Measurements from ENCODE around the gene YES1.
"Not testable (repeated sequence)": the region's sequence is repeated elsewhere in the genome, so short reads cannot be mapped to it uniquely, and the experiment has no call there.

Gene YES1

GRCh38 chr18:811182-811891, 705 bp downstream of the YES1 start:
- peak; percentile 16 for DNase-seq (ENCODE audit: low spot score)

DNA sequence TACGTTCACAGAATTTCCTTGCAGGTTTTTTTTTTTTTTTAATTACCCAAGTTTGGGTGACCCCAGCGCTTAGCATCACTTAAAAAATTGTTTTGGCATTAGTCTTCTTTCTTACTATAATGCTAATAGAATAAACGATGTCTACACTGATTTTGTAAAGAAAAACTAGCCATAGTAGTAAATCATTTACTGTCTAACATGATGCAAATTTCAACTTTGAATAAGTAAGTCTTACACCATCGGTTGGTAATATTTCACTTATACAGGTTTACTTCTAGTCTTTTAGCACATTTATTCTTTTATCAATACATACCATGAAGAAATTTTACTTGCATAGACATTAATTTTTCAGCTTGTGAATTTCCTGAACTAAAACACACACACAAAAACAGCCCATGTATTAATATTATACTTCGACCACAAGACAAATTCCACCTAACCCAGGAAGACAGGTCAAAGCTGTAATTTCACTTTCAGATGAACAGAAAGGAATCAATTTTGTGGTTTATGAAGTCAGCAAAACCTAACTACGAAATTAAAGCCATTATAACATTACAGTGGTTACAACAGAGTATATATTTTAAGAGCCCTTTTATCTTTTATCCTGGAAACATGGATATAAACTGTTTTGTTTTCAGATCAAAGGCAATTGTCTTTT, 1.9 kb downstream of the YES1 start:
- peak; percentile 52 for DNase-seq (ENCODE audit: low spot score)
- TF ChIP-seq, protein P1, sequence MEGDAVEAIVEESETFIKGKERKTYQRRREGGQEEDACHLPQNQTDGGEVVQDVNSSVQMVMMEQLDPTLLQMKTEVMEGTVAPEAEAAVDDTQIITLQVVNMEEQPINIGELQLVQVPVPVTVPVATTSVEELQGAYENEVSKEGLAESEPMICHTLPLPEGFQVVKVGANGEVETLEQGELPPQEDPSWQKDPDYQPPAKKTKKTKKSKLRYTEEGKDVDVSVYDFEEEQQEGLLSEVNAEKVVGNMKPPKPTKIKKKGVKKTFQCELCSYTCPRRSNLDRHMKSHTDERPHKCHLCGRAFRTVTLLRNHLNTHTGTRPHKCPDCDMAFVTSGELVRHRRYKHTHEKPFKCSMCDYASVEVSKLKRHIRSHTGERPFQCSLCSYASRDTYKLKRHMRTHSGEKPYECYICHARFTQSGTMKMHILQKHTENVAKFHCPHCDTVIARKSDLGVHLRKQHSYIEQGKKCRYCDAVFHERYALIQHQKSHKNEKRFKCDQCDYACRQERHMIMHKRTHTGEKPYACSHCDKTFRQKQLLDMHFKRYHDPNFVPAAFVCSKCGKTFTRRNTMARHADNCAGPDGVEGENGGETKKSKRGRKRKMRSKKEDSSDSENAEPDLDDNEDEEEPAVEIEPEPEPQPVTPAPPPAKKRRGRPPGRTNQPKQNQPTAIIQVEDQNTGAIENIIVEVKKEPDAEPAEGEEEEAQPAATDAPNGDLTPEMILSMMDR (IDR thresholded peaks at IDR 0.05; ENCODE audit: extremely low read depth, missing control alignments) = no peak

More at GRCh38 chr18:811182-811891, 705 bp downstream of the YES1 start:
- TF ChIP-seq, protein P1 (IDR thresholded peaks at IDR 0.05; ENCODE audit: extremely low read depth, missing control alignments) = no peak

- not testable (repeated sequence) for DNase-seq (ENCODE audit: low spot score)
Observed at GRCh38 chr18:809228-809627, 2.8 kb downstream of the YES1 start.

- TF ChIP-seq, protein P1 (IDR thresholded peaks at IDR 0.05; ENCODE audit: extremely low read depth, missing control alignments) = no peak
- DNase-seq (ENCODE audit: low spot score) = no peak
Observed at GRCh38 chr18:808502-808901, 3.5 kb downstream of the YES1 start.

DNA sequence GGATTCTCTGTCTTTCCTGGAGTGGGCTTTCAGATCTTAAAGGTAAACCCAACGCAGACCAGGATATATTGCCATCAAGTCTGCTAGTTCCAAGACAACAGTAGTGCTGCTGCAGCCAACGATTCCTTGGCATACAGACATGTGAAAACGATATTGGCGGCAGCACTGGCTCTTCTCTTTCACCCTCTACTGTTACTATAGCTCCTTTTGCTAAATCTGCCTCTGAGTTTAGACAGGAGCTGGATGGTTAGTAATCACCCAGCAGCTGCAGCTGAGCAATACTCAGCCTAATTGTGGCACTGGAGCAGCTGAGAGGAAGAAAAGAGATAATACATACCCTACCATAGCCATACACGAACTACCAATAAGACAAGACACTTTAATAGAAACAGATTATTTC, 4.0 kb downstream of the YES1 start:
- no peak for DNase-seq (ENCODE audit: low spot score)

DNA sequence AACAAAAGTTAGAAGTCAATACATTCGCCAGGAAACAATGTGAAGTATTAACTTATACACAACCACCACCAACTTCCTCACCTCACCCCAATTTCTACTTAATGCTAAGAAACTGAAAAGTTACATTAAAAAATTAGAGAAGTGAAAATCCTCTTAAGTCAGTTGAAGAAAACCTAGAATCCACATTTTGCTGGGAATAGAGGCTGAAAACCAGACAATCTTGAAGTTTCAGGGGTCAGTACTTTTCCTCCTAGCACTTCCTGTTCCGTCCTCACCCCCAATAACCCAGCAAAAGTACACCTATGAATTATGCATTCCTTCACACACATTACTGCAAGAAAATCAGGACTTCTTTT, 6.3 kb downstream of the YES1 start:
- TF ChIP-seq, protein P1 (IDR thresholded peaks at IDR 0.05; ENCODE audit: extremely low read depth, missing control alignments) = no peak
- DNase-seq (ENCODE audit: low spot score) = no peak

More for the DNA sequence above, 4.0 kb downstream of the YES1 start:
- TF ChIP-seq, protein P1 (IDR thresholded peaks at IDR 0.05; ENCODE audit: extremely low read depth, missing control alignments) = no peak

GRCh38 chr18:805008-805754, 6.9 kb downstream of the YES1 start:
- TF ChIP-seq, protein P1 (IDR thresholded peaks at IDR 0.05; ENCODE audit: extremely low read depth, missing control alignments) = no peak

More at GRCh38 chr18:805008-805754, 6.9 kb downstream of the YES1 start:
- peak; percentile 38 for DNase-seq (ENCODE audit: low spot score)
